HK-2 (cell line): Measurements from ENCODE around the gene MRTO4.
"Not testable (repeated sequence)": the region's sequence is repeated elsewhere in the genome, so short reads cannot be mapped to it uniquely, and the experiment has no call there.

ENCODE experiments used
- DNase-seq: peaks from one replicate; pipeline ENCODE4 v3.0.0-alpha.2; 2018; ENCODE audit not compliant: unreplicated experiment

Gene MRTO4

DNA sequence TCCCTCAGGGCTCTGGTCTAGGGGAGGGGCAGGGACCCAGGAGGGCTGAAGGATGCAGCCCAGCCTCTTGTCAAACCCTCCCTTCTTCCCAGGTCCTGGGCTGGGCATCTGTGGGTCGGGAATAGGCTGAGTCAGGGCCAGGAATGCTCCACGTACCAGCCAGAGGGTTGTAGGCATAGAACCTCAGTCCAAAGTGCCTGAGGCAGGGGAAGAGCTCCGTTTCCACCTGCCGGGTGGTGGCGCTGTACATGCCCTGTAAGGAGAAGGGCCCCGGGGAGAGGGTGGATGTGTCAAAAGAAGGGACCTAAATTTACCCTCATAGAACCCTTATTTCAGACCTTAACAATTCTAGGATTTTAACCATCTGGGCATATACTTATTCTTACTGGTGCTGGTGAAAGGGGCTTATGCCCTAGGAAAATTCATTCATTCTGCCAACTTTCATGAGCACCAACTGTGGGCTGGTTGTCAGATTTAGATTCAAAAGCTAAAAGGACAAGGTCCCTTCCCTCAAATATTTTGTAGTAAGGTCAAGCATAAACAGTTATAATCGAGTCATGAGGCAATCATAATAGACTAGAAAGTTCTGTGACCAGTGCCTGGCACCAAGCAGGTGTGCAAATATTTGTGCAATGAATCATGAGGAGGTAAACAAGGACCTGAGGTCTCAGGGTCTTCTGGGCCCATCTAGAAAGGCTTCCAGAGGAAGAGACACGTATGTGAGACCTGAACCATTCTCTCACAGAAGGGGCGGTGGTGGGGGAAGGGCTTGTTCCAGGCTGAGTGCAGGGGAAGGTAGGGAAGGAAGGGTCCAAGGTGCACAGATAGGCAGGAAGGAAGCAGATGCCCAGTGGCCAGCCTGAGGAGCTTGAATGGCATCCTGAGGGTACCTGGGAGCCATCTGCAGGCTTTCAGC is 18.1 kb downstream of the MRTO4 start:
- not testable (repeated sequence) for DNase-seq

DNA sequence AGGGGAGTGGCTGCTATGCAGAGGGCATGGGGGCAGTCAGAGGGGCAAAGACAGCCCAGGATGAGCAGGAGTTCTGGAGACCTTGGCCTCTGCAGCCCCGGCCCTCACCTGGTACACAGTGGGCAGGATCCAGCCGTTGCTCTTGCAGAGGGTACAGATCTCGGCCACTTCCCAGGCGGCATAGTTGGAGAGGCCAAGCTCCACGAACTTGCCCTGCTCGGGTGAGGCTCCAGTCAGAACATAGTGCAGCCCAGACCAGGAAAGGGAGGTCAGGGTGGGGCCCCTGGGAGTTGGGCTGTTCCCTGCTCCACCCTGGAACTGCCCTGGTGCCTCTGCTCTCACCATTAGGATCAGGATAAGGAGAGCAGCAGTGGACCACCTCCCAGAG is 18.7 kb downstream of the MRTO4 start:
- not testable (repeated sequence) for DNase-seq

DNA sequence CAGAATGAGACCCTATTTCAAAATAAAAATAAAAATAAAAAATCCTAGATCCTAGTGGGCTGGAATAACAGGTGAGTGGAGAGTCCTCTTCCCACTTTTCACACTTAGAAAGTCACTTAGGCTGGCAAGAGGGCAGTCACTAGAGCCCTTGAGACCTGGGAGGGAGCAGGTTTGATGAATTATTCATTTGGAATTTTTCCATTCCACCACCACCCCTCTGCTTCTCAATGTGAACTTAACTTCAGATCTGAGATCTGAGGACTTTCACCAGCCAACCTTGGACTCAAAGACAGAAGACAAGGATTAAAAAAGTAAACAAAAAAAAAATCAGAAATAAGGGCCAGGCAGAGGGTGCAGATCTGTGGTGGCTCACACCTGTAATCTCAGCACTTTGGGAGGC is 20.5 kb downstream of the MRTO4 start:
- no peak for DNase-seq

DNA sequence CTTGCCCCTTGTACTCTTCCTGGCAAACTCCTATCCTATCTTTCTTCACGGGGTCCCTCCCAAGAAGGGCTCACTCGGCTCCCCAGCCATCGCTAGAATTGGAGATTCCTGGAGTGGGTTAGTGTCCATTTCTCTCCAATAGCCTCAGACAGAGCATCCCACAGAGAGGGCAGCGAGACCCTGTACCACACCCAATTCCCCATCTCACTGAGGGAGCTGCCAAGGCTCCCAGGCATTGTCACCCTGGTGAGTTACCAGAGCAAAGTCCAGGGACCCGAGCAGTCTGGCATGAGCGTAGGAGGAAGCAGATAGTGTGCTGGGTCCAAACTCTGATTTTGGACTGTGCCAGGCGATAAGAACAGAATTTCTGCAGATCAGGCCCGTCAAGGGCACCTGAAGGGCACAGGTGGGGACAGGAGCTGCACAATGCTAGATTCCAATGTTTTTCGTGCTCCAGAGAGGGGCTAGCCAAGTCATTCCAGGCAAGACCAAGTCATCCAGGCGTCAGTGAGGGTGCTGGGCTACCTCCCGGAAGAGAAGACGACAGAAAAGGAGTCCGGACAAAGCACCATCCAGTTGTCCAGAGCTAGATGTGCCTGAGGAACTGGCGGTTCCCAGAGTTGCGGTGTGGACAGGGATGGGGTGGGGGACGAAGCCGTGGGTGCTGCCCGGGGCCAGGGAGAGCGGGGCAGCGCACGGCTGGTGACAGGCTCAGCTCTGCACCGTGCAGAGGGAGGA is 21.7 kb downstream of the MRTO4 start:
- DNase-seq: no peak

DNA sequence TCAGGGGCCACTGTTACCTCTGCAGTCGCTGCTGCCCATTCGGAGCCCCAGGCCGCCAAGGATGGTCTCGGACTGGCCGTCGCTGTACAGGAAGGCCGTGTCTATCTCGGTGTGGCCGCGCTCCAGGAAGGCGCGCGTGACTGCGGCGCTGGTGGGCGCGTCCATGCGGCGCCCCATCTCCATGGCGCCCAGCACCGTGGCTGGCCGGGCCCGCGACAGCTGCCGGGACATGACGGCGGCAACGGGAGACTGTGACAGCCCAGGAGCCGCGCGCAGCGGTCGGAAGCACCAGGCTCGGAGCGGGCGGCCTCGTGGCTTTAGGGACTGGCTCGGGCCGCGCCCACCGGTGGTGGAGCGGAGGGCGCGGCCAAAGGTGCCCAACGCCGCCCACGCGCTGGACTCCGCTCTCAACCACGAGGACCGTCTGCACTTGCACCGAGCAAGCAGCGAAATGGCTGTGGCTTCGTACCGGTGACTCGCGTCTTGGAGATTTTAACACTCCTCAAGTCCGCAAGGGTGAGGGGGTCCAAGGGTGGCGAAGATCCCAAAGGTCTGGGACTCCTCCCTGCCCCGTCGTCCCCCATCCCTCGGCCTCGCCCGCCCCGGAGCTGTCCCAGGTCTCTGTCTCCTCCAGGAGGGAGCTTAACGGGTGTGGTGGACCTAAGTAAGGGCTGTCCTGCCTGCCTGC is 22.4 kb downstream of the MRTO4 start:
- DNase-seq: not testable (repeated sequence)

DNA sequence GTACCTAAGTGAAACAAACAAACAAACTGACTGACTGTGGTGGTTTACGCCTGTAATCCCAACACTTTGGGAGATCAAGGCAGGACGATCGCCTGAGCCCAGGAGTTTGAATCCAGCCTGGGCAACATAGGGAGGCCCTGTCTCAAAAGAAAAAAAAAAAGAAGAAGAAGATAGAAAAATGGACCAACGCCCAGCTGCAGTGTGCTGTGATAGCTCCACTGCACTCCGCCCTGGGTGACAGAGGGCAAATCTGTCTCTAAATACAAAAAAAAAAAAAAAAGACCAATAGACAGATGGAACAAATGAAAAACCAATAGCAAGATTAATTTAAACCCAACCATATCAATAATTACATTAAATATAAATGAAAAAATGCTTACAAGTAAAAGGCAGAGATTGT is 23.0 kb downstream of the MRTO4 start:
- no peak for DNase-seq

DNA sequence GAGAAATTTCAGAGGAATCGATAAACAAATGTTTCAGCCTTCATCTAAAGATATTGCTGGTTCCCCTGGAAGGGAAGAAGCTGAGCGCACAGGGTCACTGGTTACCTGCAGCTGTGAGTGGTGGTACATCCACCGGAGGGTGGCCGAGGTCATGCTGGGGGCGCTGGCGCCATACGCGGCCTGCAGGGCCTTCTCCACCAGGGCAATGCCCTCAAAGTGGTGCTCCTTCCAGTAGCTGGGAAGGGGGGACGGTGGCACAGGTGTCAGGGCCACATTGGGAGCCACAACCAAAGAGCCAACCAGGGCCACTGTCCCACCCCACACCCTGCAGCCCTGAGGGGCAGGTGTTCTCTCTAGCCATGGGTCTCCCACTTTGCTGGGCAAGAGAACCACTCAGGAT is 32.3 kb downstream of the MRTO4 start:
- no peak for DNase-seq

DNA sequence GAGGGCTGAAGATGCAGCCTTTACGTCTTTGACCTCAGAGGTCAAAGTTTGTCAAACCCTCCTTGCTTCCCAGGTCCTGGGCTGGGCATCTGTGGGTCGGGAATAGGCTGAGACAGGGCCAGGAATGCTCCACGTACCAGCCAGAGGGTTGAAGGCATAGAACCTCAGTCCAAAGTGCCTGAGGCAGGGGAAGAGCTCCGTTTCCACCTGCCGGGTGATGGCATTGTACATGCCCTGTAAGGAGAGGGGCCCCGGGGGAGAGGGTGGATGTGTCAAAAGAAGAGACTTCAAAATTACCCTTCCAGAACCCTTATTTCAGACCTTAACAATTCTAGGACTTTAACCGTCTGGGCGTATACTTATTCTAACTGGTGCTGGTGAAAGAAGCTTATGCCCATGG is 33.3 kb downstream of the MRTO4 start:
- DNase-seq: no peak

DNA sequence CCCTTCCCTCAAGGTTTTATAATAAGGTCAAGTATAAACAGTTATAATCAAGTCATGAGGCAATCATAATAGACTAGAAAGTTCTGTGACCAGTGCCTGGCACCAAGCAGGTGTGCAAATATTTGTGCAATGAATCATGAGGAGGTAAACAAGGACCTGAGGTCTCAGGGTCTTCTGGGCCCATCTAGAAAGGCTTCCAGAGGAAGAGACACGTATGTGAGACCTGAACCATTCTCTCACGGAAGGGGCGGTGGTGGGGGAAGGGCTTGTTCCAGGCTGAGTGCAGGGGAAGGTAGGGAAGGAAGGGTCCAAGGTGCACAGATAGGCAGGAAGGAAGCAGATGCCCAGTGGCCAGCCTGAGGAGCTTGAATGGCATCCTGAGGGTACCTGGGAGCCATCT is 33.8 kb downstream of the MRTO4 start:
- DNase-seq: not testable (repeated sequence)

DNA sequence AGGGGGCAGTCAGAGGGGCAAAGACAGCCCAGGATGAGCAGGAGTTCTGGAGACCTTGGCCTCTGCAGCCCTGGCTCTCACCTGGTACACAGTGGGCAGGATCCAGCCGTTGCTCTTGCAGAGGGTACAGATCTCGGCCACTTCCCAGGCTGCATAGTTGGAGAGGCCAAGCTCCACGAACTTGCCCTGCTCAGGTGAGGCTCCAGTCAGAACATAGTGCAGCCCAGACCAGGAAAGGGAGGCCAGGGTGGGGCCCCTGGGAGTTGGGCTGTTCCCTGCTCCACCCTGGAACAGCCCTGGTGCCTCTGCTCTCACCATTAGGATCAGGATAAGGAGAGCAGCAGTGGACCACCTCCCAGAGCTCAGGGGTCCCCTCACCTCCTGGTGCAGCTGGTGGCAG is 34.2 kb downstream of the MRTO4 start:
- not testable (repeated sequence) for DNase-seq

DNA sequence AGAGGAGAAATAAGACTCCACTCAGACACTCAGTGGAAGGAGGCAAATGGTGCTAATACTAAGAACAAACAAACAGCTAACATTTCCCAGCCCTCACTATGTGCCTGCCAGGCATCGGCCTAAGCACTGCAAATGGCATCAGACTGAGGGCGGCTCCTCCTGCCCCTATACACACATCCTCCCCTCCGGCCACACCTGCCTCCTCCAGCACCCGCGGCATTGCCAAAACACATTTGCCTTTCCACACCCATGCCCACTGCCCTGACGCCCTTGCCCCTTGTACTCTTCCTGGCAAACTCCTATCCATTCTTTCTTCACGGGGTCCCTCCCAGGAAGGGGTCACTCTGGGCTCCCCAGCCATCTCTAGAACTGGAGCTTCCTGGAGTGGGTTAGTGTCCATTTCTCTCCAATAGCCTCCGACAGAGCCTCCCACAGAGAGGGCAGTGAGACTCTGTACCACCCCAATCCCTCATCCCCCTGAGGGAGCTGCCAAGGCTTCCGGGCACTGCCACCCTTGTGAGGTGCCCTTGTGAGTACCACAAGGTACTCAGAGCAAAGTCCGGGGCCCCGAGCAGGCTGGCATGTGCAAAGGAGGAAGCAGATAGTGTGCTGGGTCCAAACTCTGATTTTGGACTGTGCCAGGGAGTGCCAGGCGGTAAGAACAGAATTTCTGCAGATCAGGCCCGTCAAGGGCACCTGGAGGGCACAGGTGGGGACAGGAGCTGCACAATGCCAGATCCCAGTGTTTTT is 36.0 kb downstream of the MRTO4 start:
- DNase-seq: no peak

DNA sequence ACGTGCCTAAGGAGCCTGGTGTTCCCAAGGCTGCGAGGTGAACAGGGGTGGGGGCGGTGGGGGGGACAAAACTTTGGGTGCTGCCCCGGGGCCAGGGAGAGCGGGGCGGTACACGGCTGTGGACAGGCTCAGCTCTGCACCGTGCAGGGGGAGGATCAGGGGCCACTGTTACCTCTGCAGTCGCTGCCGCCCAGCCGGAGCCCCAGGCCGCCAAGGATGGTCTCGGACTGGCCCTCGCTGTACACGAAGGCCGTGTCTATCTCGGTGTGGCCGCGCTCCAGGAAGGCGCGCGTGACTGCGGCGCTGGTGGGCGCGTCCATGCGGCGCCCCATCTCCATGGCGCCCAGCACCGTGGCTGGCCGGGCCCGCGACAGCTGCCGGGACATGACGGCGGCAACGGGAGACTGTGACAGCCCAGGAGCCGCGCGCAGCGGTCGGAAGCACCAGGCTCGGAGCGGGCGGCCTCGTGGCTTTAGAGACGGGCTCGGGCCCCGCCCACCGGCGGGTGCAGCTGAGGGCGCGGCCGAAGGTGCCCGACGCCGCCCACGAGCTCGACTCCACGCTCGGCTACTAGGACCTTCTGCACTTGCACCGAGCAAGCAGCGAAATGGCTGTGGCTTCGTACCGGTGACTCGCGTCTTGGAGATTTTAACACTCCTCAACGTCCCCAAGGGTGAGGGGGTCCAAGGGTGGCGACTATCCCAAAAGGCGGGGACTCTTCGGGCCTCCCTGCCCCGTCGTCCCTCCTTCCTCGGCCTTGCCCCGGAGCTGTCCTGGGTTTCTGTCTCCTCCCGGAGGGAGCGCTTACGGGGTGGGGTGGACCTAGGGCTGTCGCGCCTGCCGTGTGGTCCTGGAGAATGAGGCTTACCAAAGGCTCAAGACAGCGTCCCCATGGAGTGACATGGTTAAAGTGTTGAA is 37.0 kb downstream of the MRTO4 start, which contains the start of gene AKR7A3:
AKR7A3 (minus strand) TSS at position 447 of the 918 bp plus-strand sequence; CDS start at position 386, 61 bp downstream.
- not testable (repeated sequence) for DNase-seq

DNA sequence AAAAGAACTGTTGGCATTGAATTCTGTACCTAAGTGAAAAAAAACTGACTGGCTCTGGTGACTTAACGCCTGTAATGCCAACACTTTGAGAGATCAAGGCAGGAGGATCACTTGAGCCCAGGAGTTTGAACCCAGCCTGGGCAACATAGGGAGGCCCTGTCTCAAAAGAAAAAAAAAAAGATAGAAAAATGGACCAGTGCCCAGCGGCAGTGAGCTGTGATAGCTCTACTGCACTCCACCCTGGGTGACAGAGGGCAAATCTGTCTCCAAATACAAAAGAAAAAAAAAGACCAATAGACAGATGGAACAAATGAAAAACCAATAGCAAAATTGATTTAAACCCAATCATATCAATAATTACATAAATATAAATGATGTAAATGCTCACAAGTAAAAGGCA is 37.6 kb downstream of the MRTO4 start:
- DNase-seq: no peak

DNA sequence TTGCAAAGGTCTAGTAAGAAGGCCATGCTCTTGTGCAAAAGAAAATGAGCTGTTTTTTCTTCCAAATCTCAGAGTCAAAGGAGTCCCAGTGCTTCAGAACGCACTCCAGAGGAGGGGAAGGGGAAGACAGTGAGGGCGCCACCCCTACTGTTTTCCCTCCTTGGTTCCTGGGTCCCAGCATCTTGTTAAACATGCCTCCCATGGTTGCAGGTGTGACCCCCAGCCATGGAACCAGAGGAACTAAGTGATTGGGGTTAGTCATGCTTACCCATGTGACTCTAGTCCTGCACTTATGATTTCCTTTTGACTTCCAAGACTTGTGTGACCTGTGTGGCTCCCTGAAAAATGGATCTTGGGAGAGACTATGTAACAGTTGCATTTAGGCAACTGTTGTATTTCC is 43.0 kb downstream of the MRTO4 start:
- no peak for DNase-seq

DNA sequence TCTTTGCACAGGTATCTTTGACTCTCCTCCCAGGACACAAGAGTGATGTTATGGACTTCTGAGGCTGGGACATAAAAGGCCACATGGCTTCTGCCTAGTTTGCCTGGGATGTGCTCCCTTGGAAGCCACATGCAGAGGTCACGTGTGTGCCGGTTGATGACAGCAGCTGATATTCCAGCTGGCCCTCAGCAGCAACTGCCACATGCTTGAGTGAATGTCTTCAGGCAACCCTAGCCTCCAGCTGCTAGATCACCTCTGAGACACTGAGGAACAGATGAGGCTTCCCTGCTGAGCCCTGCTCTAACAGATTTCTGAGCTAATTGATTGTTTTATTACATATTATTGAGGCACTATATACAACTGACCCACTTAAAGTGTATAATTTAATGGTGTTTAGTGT is 48.6 kb downstream of the MRTO4 start:
- DNase-seq: no peak

DNA sequence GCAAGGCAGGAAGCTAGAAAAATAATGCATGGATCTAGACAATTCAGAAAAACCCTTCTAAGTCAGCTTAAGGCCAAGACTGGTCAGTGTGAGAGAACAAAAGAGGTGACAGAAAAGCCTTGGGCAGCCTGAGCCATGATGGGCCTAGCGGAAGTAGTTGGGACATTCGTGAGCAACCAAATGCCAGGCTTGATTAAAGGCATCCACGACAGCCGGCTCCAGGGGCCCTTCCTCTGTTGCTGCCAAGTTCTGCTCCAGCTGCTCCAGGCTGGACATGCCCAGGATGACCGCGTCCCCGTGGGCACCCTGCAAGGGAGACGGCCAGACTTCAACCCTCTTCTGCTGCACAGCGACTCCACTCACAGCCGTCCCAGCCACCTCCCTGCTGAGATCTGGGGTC is 52.5 kb downstream of the MRTO4 start:
- not testable (repeated sequence) for DNase-seq

DNA sequence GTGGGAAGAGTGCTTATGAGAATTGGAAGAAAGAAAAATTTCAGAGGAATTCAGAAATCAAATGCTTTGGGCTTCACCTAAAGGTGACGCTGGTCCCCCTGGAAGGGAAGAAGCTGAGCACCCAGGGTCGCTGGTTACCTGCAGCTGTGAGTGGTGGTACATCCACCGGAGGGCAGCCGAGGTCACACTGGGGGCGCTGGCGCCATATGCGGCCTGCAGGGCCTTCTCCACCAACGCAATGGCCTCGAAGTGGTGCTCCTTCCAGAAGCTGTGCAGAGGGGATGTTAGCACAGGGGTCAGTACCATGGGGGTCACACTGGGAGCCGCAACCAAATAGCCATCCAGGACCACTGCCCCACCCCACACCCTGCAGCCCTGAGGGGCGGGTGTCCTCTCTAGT is 54.3 kb downstream of the MRTO4 start:
- DNase-seq: no peak

DNA sequence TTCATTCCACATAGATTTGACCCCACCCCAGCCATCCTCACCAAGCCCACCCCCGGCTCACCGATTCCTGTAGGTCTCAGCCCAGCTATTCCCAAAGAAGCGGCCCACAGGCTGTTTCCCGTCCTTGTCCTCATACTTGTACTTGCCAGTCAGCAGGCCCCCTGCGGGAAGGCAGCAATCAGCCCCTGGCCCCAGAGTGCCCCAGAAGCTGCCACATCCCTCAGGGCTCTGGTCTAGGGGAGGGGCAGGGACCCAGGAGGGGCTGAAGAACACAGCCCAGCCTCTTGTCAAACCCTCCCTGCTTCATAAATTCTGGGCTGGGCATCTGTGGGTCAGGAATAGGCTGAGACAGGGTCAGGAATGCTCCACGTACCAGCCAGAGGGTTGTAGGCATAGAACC is 55.3 kb downstream of the MRTO4 start:
- no peak for DNase-seq

DNA sequence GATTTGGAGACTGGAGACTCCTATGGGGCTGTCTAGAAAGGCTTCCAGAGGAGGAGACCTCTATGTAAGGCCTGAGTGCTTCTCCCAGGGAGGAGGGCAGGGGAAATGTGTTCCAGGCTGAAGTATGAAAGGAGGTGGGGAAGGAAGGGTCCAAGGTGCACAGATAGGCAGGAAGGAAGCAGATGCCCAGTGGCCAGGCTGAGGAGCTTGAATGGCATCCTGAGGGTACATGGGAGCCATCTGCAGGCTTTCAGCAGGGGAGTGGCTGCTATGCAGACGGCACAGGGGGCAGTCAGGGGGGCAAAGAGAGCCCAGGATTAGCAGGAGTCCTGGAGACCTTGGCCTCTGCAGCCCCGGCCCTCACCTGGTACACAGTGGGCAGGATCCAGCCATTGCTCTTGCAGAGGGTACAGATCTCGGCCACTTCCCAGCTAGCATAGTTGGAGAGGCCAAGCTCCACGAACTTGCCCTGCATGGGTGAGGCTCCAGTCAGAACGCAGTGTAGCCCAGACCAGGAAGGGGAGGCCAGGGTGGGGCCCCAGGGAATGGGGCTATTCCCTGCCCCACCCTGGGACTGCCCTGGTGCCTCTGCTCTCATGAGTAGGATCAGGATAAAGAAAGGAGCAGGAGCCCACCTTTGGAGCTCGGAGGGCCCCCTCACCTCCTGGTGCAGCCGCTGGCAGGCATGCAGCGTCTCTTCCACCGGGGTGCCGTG is 56.3 kb downstream of the MRTO4 start:
- DNase-seq: no peak

DNA sequence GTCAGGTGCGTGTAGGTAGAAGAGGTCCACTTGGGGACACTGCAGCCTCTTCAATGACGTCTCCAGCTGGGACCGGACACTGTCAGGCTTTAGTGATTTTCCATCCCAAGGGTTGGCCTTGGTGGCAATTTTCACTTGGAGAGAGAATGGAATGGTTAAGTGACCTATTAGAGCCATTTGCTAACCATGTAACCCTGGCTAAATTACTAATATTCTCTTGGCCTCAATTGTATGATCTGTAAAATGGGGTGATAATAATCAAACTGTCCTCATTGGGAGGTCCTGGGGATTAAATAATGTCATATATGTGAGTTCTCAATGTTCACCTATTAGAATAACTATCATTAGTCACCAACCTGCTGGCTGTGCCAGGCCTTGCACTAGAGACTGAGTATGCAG is 56.9 kb downstream of the MRTO4 start:
- no peak for DNase-seq
